Raji (cell line): ENCODE measurements around the gene FBXW7.

Experiments used
- POLR2A ChIP-seq: IDR thresholded peaks from 2 replicates; pipeline ENCODE4 v1.6.1; 2011; ENCODE audit warnings: low read depth, low read length, control low read depth; ENCODE audit not compliant: insufficient read depth

The FBXW7 gene

GRCh38 chr4:152467101-152467500 lies 68.8 kb downstream of the FBXW7 start:
- no peak for TF ChIP-seq POLR2A

GRCh38 chr4:152464030-152464823 lies 71.7 kb downstream of the FBXW7 start:
- TF ChIP-seq POLR2A: no peak

GRCh38 chr4:152463562-152463961 lies 72.3 kb downstream of the FBXW7 start:
- TF ChIP-seq POLR2A: no peak

GRCh38 chr4:152462695-152463094 lies 73.2 kb downstream of the FBXW7 start:
- TF ChIP-seq POLR2A: no peak

GRCh38 chr4:152462047-152462446 lies 73.8 kb downstream of the FBXW7 start:
- TF ChIP-seq POLR2A: no peak

- TF ChIP-seq POLR2A: no peak
Measured at GRCh38 chr4:152460488-152460887, 75.4 kb downstream of the FBXW7 start.

GRCh38 chr4:152459326-152459725 lies 76.6 kb downstream of the FBXW7 start:
- no peak for TF ChIP-seq POLR2A

- TF ChIP-seq POLR2A: no peak
Measured at GRCh38 chr4:152458801-152459302, 77.0 kb downstream of the FBXW7 start.

- TF ChIP-seq POLR2A: no peak
Measured at GRCh38 chr4:152456609-152457008, 79.3 kb downstream of the FBXW7 start.

GRCh38 chr4:152455311-152455710 lies 80.6 kb downstream of the FBXW7 start:
- no peak for TF ChIP-seq POLR2A

- TF ChIP-seq POLR2A: no peak
Measured at GRCh38 chr4:152454398-152455011, 81.4 kb downstream of the FBXW7 start.

- no peak for TF ChIP-seq POLR2A
Measured at GRCh38 chr4:152451496-152451895, 84.4 kb downstream of the FBXW7 start.

GRCh38 chr4:152448854-152449253 lies 87.0 kb downstream of the FBXW7 start:
- TF ChIP-seq POLR2A: no peak

- TF ChIP-seq POLR2A: no peak
Measured at GRCh38 chr4:152448038-152448707, 87.7 kb downstream of the FBXW7 start.

GRCh38 chr4:152443859-152444258 lies 92.0 kb downstream of the FBXW7 start:
- no peak for TF ChIP-seq POLR2A

- TF ChIP-seq POLR2A: no peak
Measured at GRCh38 chr4:152437561-152437960, 98.3 kb downstream of the FBXW7 start.
